ENCODE results near the gene PTPRE. TPM values are rescaled to one million over a fixed set of nuclear protein-coding genes. Genes with fewer than 3 reads are reported as not detected.

The PTPRE gene
- total RNA-seq, 1 experiment from 2014 or later: 0.70 TPM

GRCh38 chr10:127890832-127891334 lies 16.0 kb upstream of the PTPRE start:
- Histone ChIP-seq H2BK15ac (ENCODE audit: low read depth, low read length) (no peak overlapping the region), H2AK5ac (ENCODE audit: insufficient read length, low read length) (no peak overlapping the region), H4K8ac (replicated peaks; ENCODE audit: insufficient read length, low read depth, low read length) (no peak overlapping the region), H4K91ac (ENCODE audit: insufficient read length, low read depth, low read length) (no peak overlapping the region), H3K23ac (ENCODE audit: insufficient read length, low read depth, low read length) (no peak overlapping the region), H3K9ac (ENCODE audit: extremely low read depth, insufficient read length, low read length) (no peak overlapping the region), H2BK20ac (ENCODE audit: low read depth, low read length, poor library complexity, severe bottlenecking) (no peak overlapping the region), H3K4me1 (ENCODE audit: insufficient read depth, low read length) (no peaks in the 10 kb centered on the region), H3K14ac (ENCODE audit: insufficient read depth, low read length) (no peak overlapping the region; the same call in 1 of the 2 replicates), H3K27me3 (ENCODE audit: insufficient read depth, low read length) (no peaks in the 10 kb centered on the region), H3K79me2 (ENCODE audit: insufficient read depth, low read length) (no peaks in the 10 kb centered on the region), H4K5ac (ENCODE audit: insufficient read length, low read depth, low read length) (no peak overlapping the region), H3K9me3 (ENCODE audit: control insufficient read depth, low read depth, low read length) (no peaks in the 10 kb centered on the region), H3K4ac (ENCODE audit: low read depth, low read length) (no peak overlapping the region), H3K18ac (ENCODE audit: insufficient read length, low read depth, low read length) (no peak overlapping the region), H2BK5ac (ENCODE audit: insufficient read length, low read length) (no peak overlapping the region), H2BK120ac (ENCODE audit: low read depth, low read length, poor library complexity, severe bottlenecking) (no peak overlapping the region), H3K79me1 (ENCODE audit: insufficient read depth, low read depth, low read length, poor library complexity, severe bottlenecking) (no peaks in the 10 kb centered on the region), H4K20me1 (ENCODE audit: control insufficient read depth, insufficient read depth, insufficient read length) (no peaks in the 10 kb centered on the region), H2BK12ac (ENCODE audit: insufficient read length, low read depth, low read length) (no peak overlapping the region), H3K23me2 (ENCODE audit: insufficient read length, low read depth, low read length, poor library complexity, severe bottlenecking) (no peaks in the 10 kb centered on the region), H3K56ac (ENCODE audit: insufficient read length, low read depth, low read length) (no peak overlapping the region), H3T11ph (ENCODE audit: low read length) (no peak overlapping the region), H3K27ac (ENCODE audit: insufficient read length, low read depth, low read length) (no peak overlapping the region), H3K4me2 (ENCODE audit: insufficient read depth, insufficient read length, low read length) (no peak overlapping the region), H2AFZ (ENCODE audit: low read length) (no peak overlapping the region)
- TF ChIP-seq CTCF (conservative IDR thresholded peaks at IDR 0.05): no peak
- WGBS (ENCODE audit: extremely low coverage, insufficient read length, low lambda C conversion rate): no CpG with 5 or more reads among the region's 3 CpGs
- Mint-ChIP-seq H3K36me3 (ENCODE audit: insufficient read depth in 1 of 3, low read depth in 3 of 3) (no peaks in the 10 kb centered on the region), H3K27ac (no peak overlapping the region), H3K27me3 (ENCODE audit: low read depth) (peaks cover 4% of the 10 kb centered on the region; the same call in 1 of the 2 replicates), H3K9me3 (no peaks in the 10 kb centered on the region), H3K4me1 (no peaks in the 10 kb centered on the region), H3K4me3 (no peak overlapping the region)
- DNase-seq: no peak

Data from H9 (cell line).